ENCODE results near the gene PODNL1.

Gene PODNL1

DNA sequence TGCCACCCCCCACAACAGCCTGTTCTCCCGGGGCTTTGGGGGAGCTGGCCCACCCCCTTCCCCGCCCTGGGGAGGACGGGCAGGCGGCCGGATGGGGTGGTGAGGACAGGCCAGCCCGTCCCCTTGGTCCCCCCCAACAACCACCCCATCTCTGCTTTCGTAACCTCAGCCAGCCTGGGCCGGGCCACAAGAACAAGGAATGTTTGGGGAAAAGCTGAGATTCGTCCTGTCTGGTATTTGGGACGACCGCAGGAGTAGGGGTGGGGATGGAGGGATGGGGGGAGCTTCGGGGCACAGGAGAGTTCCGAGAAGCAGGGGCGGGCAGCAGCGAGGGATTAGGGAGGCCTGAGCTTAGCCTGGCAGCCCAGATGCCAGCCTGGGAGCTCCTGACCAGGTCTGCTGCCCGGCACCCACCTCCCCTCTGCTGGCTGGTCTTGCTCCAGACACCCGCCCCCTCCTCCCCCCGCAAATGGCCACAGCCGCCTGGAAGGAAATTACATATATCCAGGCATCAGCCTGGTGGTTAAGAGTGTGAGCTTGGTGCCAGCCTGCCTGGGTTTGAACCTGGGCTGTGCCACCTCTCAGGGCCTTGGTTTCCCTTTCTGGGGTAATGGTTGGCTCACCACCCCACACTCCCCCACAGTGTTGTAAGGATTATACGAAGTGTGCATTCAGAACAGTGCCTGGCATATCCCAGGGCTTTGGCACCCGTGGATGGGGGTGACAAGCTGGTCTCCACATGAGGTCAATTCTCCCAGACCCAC, at the start of gene PODNL1:
Gene PODNL1 (minus strand): TSS at position 117 of the 764 bp plus-strand sequence. CDS start 236 bp downstream, outside the sequence.
- in situ Hi-C loops (cut with HindIII; ENCODE audit: low sequenced_read_pairs) = no loop called here
- DNase-seq (ENCODE audit: low read depth, low spot score) = peak; percentile 70
- H3K4me3 ChIP-seq (ENCODE audit: low read depth, low read length) = peak within 1 kb of the TSS; percentile 45
- TF ChIP-seq CTCF (IDR thresholded peaks at IDR 0.05; ENCODE audit: low read depth, low read length) = no peak

DNA sequence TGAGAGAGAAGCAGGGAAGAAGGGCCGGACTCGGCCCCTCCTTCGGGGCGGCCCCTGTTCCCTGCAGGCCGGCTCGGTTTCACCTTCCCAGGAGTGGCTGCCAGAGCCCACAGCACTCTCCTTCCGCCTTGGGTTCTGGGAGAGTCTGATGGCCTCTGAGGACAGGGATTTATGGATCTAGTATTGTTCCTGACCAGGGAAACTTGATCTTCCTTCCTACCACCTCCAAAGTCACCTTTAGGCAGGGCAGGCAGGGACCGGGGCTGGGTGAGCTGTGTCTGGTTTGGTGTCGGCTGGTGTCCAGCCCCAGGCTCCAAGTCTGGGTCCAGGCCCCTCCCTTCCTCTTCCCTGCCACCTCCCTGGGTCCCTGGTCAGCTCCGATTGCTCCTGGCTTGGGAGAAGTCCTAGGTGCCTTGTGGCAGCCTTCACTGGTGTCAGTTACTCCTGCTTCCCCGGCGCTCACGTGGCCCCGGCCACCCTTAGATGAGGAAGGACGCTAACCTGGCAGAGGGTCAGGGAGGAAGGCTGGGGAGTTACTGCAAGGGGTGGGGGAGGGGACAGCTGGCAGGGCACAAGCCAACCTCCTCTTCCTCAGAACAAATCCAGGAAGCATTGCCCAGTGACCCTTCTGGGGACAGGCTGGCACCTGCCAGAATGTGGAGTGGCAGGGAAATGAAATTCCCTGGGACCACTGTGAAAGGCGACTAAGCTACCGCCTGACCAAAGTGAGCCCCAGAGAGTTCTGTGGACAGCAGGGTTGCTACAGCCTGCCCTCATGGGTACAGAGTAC, 49.1 kb upstream of the PODNL1 start:
- no peak overlapping the region for H3K4me3 ChIP-seq (ENCODE audit: low read depth, low read length)
- no peak for TF ChIP-seq CTCF (IDR thresholded peaks at IDR 0.05; ENCODE audit: low read depth, low read length)
- no peak for DNase-seq (ENCODE audit: low read depth, low spot score)
- in situ Hi-C loops (cut with HindIII; ENCODE audit: low sequenced_read_pairs) = no loop called here

- H3K4me3 ChIP-seq (ENCODE audit: low read depth, low read length) = no peak overlapping the region
- DNase-seq (ENCODE audit: low read depth, low spot score) = peak; percentile 59
- no peak for TF ChIP-seq CTCF (IDR thresholded peaks at IDR 0.05; ENCODE audit: low read depth, low read length)
- in situ Hi-C loops (cut with HindIII; ENCODE audit: low sequenced_read_pairs) = no loop called here
Measured at GRCh38 chr19:13986348-13986904, 48.2 kb upstream of the PODNL1 start.

DNA sequence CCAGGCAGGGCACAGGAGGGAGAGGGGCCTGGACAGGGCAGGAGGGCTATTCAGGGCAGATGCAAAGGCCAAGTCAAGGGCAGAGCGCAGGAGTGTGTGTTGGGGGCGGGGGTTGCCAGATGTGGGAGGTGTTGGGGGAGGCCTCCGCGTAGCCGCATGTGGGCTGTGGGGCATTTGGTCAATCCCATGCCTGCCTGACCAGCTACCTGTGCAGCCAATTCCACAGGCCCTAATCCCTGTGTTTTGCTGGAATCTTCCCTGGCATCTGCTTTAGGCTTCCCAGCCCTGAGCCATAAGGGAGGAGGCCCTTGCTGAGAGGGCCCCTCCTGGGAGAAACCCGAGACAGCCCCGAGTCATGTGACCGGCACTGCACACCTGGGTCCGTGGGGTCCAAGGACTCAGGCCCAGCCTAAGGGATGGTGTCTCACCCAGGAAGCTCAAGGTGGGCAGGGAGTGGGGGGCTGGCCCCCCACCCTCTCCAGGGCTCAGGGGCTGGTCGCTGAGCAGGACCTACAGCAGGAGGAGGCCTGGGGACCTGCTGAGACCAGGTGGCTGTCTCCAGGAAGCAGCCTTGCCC, 47.6 kb upstream of the PODNL1 start:
- TF ChIP-seq CTCF (IDR thresholded peaks at IDR 0.05; ENCODE audit: low read depth, low read length) = no peak
- no peak for DNase-seq (ENCODE audit: low read depth, low spot score)
- in situ Hi-C loops (cut with HindIII; ENCODE audit: low sequenced_read_pairs) = no loop called here
- no peak overlapping the region for H3K4me3 ChIP-seq (ENCODE audit: low read depth, low read length)

- TF ChIP-seq CTCF (IDR thresholded peaks at IDR 0.05; ENCODE audit: low read depth, low read length) = no peak
- H3K4me3 ChIP-seq (ENCODE audit: low read depth, low read length) = no peak overlapping the region
- no peak for DNase-seq (ENCODE audit: low read depth, low spot score)
- in situ Hi-C loops (cut with HindIII; ENCODE audit: low sequenced_read_pairs) = no loop called here
Measured at GRCh38 chr19:13984875-13985741, 46.9 kb upstream of the PODNL1 start.
